ENCODE results near the gene FAM193B.
"Not testable (repeated sequence)": the region's sequence is repeated elsewhere in the genome, so short reads cannot be mapped to it uniquely, and the experiment has no call there.

Gene FAM193B

GRCh38 chr5:177537389-177538361 is 16.7 kb downstream of the FAM193B start:
- Histone ChIP-seq H3K4me3 (ENCODE audit: low read depth, low read length) (no peak overlapping the region), H3K4me1 (ENCODE audit: control insufficient read depth, insufficient read depth, low read length) (peaks cover 6% of the 10 kb centered on the region; the same call in 1 of the 2 replicates), H3K27ac (ENCODE audit: low read depth, low read length) (no peak overlapping the region), H3K27me3 (ENCODE audit: control insufficient read depth, insufficient read depth, low read length) (no peaks in the 10 kb centered on the region), H3K9ac (ENCODE audit: low read length) (no peak overlapping the region), H3K36me3 (ENCODE audit: control insufficient read depth, insufficient read depth, low read length) (peaks cover 69% of the 10 kb centered on the region), H3K9me3 (ENCODE audit: control insufficient read depth, insufficient read depth, low read depth, low read length) (no peaks in the 10 kb centered on the region)

DNA sequence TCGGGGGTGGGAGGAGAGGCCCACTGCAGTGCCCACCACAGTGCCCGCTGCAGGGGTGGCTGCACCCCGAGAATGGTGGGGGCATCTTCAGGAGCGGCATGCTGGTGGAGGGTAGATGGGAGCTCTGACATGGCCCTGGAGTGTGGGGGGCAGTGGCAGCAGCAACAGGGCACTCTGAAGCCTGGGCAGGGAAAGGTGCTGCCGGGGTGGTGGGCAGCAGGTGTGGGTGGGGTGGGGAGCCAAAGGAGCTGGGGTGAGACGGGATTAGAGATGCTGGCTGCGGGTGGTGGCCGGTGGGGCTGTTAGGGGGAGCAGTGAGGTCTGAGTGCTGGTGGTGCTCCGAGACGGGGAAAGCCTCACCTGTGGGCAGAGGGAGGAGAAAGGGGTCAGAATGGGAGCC is 18.0 kb downstream of the FAM193B start:
- Histone ChIP-seq H3K27ac (ENCODE audit: low read depth, low read length) (no peak overlapping the region), H3K9me3 (ENCODE audit: control insufficient read depth, insufficient read depth, low read depth, low read length) (no peaks in the 10 kb centered on the region), H3K36me3 (ENCODE audit: control insufficient read depth, insufficient read depth, low read length) (peaks cover 75% of the 10 kb centered on the region), H3K4me3 (ENCODE audit: low read depth, low read length) (no peak overlapping the region), H3K9ac (ENCODE audit: low read length) (no peak overlapping the region), H3K4me1 (ENCODE audit: control insufficient read depth, insufficient read depth, low read length) (peaks cover 6% of the 10 kb centered on the region; the same call in 1 of the 2 replicates), H3K27me3 (ENCODE audit: control insufficient read depth, insufficient read depth, low read length) (no peaks in the 10 kb centered on the region)

DNA sequence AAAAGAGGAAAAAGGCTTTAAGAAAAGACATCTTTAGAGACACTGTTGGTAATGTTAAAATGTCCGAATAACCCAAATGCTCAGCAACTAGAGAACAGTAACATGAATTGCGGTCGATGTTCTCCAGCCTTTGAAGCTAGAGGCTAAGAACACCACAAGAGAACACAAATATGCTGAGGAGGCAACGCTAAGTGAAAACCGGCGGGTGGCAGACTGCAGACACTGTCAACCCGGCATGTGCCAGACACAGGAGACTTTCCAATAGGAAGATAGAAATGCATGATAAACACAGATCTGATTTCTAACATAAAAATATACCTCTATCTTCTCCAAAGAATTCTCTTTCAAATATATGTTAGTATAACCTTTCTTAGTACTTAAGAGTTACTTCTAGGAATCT is 19.2 kb downstream of the FAM193B start:
- H3K9ac ChIP-seq (ENCODE audit: low read length), result no peak overlapping the region
- H3K27ac ChIP-seq (ENCODE audit: low read depth, low read length), result no peak overlapping the region
- H3K4me1 ChIP-seq (ENCODE audit: control insufficient read depth, insufficient read depth, low read length), result peaks cover 6% of the 10 kb centered on the region; the same call in 1 of the 2 replicates
- no peak overlapping the region for H3K4me3 ChIP-seq (ENCODE audit: low read depth, low read length)
- peaks cover 84% of the 10 kb centered on the region for H3K36me3 ChIP-seq (ENCODE audit: control insufficient read depth, insufficient read depth, low read length)
- H3K27me3 ChIP-seq (ENCODE audit: control insufficient read depth, insufficient read depth, low read length), result no peaks in the 10 kb centered on the region
- no peaks in the 10 kb centered on the region for H3K9me3 ChIP-seq (ENCODE audit: control insufficient read depth, insufficient read depth, low read depth, low read length)

DNA sequence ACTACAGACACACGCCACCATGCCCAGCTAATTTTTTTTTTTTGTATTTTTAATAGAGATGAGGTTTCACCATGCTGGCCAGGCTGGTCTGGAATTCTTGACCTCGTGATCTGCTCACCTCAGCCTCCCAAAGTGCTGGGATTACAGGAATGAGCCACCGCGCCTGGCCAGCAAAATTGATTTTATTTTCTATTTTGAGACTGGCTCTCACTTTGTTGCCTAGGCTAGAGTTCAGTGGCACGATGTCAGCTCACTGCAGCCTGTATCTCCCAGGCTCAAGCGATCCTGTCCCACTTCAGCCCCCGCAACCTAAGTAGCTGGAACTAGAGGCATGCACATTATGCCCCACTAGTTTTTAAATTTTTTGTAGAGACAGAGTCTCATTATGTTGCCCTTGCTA is 19.9 kb downstream of the FAM193B start:
- not testable (repeated sequence) for H3K4me1 ChIP-seq (ENCODE audit: control insufficient read depth, insufficient read depth, low read length); H3K27ac ChIP-seq (ENCODE audit: low read depth, low read length); H3K27me3 ChIP-seq (ENCODE audit: control insufficient read depth, insufficient read depth, low read length); H3K9me3 ChIP-seq (ENCODE audit: control insufficient read depth, insufficient read depth, low read depth, low read length); H3K4me3 ChIP-seq (ENCODE audit: low read depth, low read length); H3K9ac ChIP-seq (ENCODE audit: low read length)
- peaks cover 89% of the 10 kb centered on the region for H3K36me3 ChIP-seq (ENCODE audit: control insufficient read depth, insufficient read depth, low read length)

- H3K9me3 ChIP-seq (ENCODE audit: control insufficient read depth, insufficient read depth, low read depth, low read length), result no peaks in the 10 kb centered on the region
- no peaks in the 10 kb centered on the region for H3K4me1 ChIP-seq (ENCODE audit: control insufficient read depth, insufficient read depth, low read length)
- H3K9ac ChIP-seq (ENCODE audit: low read length), result no peak overlapping the region
- no peaks in the 10 kb centered on the region for H3K27me3 ChIP-seq (ENCODE audit: control insufficient read depth, insufficient read depth, low read length)
- no peak overlapping the region for H3K4me3 ChIP-seq (ENCODE audit: low read depth, low read length)
- H3K27ac ChIP-seq (ENCODE audit: low read depth, low read length), result no peak overlapping the region
- H3K36me3 ChIP-seq (ENCODE audit: control insufficient read depth, insufficient read depth, low read length), result peaks cover 91% of the 10 kb centered on the region
Observed at GRCh38 chr5:177531209-177531940, 23.0 kb downstream of the FAM193B start.

DNA sequence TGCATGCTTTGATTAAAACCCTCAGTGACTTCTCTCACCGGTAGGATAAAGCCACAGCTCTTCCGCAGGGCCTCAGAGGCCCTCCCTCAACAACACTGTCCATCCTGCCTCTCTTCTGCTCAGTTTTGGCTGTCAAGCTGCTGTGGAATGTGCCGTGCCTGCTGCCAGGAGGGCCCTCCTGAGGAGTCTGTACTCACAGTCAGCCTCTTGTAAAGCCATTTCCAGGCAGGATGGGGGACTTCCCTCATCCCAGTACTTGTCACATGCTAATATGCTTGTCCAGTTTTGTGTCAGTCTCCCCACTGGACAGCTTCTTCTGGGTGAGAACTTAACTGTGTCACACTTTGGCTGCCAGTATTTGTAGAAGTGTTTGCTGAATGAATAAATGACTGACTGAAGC is 23.7 kb downstream of the FAM193B start:
- no peak overlapping the region for H3K9ac ChIP-seq (ENCODE audit: low read length)
- H3K4me1 ChIP-seq (ENCODE audit: control insufficient read depth, insufficient read depth, low read length), result no peaks in the 10 kb centered on the region
- H3K9me3 ChIP-seq (ENCODE audit: control insufficient read depth, insufficient read depth, low read depth, low read length), result no peaks in the 10 kb centered on the region
- H3K27me3 ChIP-seq (ENCODE audit: control insufficient read depth, insufficient read depth, low read length), result no peaks in the 10 kb centered on the region
- H3K27ac ChIP-seq (ENCODE audit: low read depth, low read length), result no peak overlapping the region
- H3K4me3 ChIP-seq (ENCODE audit: low read depth, low read length), result no peak overlapping the region
- H3K36me3 ChIP-seq (ENCODE audit: control insufficient read depth, insufficient read depth, low read length), result peaks cover 92% of the 10 kb centered on the region

DNA sequence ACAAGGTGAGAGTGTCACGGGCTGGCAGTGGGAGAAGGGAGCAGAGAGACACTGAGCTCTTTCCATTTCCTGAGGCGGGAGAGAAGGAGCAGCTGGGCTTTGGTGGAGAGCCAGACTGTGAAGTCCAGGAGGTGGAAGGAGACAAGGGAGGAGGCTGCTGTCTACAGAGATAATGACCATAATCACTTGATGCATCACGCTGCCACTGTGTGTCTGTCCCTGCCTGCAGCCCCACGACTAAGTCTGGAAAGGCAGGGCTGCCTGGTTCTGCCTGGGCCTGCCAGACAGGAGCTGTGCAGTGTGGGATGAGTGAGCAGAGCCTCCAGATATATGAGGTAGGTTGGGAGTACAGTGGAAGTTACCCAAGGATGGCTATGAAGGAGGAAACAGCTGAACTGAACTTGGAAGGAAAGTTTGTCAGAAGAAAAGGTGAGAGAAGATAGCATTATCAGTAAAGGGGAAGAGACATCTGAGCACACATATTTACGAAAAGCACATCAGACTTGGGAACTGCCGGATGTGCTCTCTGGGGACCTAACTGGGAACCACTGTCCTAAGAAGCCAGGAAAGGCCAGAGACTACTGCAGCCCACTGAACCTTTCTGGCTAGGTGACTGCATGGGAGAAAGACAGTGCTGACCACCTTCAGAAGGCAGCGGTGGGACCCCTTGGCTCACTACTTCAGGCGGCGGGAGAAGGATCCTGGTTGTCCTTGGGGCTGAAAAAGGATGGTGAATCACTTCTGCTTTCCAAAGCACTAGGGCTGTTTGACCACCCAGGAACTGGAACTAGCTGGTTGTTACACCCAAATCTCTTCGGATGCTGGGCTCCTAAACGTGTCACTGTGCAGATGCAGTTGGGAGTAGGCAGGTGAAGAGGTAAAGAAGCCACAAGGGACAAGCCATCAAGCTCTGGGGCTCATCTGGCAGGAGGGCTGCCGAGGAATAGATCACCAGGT is 24.8 kb downstream of the FAM193B start:
- H3K27me3 ChIP-seq (ENCODE audit: control insufficient read depth, insufficient read depth, low read length), result no peaks in the 10 kb centered on the region
- H3K4me3 ChIP-seq (ENCODE audit: low read depth, low read length), result no peak overlapping the region
- H3K9me3 ChIP-seq (ENCODE audit: control insufficient read depth, insufficient read depth, low read depth, low read length), result no peaks in the 10 kb centered on the region
- H3K4me1 ChIP-seq (ENCODE audit: control insufficient read depth, insufficient read depth, low read length), result no peaks in the 10 kb centered on the region
- peaks cover 92% of the 10 kb centered on the region for H3K36me3 ChIP-seq (ENCODE audit: control insufficient read depth, insufficient read depth, low read length)
- H3K9ac ChIP-seq (ENCODE audit: low read length), result no peak overlapping the region
- no peak overlapping the region for H3K27ac ChIP-seq (ENCODE audit: low read depth, low read length)

- Histone ChIP-seq H3K27me3 (ENCODE audit: control insufficient read depth, insufficient read depth, low read length) (no peaks in the 10 kb centered on the region), H3K36me3 (ENCODE audit: control insufficient read depth, insufficient read depth, low read length) (peaks cover 97% of the 10 kb centered on the region), H3K9me3 (ENCODE audit: control insufficient read depth, insufficient read depth, low read depth, low read length) (no peaks in the 10 kb centered on the region)
Observed at GRCh38 chr5:177528631-177529030, 25.7 kb downstream of the FAM193B start.

DNA sequence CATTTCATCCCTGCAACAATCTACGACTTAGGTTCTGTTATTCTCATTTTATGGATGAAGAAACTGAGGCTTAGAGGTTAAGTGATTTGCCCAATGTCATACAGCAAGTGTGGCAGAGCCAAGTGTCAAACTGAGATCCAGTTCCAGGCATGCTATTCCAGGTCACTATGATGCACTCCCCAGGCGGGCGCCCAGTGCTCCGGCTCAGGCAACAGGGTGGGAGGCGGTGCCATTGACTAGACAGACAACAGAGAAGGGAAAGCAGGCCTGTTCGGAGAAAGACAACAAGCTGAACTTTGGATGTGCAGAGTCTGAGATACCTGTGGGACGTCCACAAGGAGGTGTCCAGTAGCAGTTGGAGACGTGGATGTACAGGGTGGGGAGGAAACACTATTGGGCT is 26.8 kb downstream of the FAM193B start:
- Histone ChIP-seq H3K4me3 (ENCODE audit: low read depth, low read length) (no peak overlapping the region), H3K36me3 (ENCODE audit: control insufficient read depth, insufficient read depth, low read length) (peaks cover 97% of the 10 kb centered on the region), H3K4me1 (ENCODE audit: control insufficient read depth, insufficient read depth, low read length) (no peaks in the 10 kb centered on the region), H3K27me3 (ENCODE audit: control insufficient read depth, insufficient read depth, low read length) (no peaks in the 10 kb centered on the region), H3K27ac (ENCODE audit: low read depth, low read length) (no peak overlapping the region), H3K9ac (ENCODE audit: low read length) (no peak overlapping the region), H3K9me3 (ENCODE audit: control insufficient read depth, insufficient read depth, low read depth, low read length) (no peaks in the 10 kb centered on the region)

More at GRCh38 chr5:177528631-177529030, 25.7 kb downstream of the FAM193B start:
- Histone ChIP-seq H3K27ac (ENCODE audit: low read depth, low read length) (no peak overlapping the region), H3K9ac (ENCODE audit: low read length) (no peak overlapping the region), H3K4me3 (ENCODE audit: low read depth, low read length) (no peak overlapping the region), H3K4me1 (ENCODE audit: control insufficient read depth, insufficient read depth, low read length) (no peaks in the 10 kb centered on the region)

DNA sequence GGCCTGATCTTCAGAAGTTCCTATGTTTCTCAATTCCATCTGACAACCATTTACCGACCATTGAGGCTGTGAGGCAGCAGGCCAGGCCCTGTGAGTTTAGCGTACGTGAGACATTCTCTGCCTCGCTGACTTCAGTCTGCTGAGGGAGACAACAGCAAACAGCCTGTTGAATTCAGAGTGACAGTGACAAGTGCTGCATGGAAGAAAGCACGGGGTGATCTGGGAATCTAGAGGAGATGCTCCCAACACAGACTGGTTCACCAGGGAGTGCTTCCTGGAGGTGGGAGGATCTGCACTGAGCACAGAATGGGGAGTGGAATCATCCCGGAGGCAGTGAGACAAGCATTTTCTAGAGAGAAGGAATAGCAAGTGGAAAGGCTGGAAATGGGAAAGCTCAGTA is 27.6 kb downstream of the FAM193B start:
- H3K9ac ChIP-seq (ENCODE audit: low read length), result no peak overlapping the region
- H3K4me1 ChIP-seq (ENCODE audit: control insufficient read depth, insufficient read depth, low read length), result no peaks in the 10 kb centered on the region
- peaks cover 94% of the 10 kb centered on the region for H3K36me3 ChIP-seq (ENCODE audit: control insufficient read depth, insufficient read depth, low read length)
- no peak overlapping the region for H3K27ac ChIP-seq (ENCODE audit: low read depth, low read length)
- no peaks in the 10 kb centered on the region for H3K9me3 ChIP-seq (ENCODE audit: control insufficient read depth, insufficient read depth, low read depth, low read length)
- H3K4me3 ChIP-seq (ENCODE audit: low read depth, low read length), result no peak overlapping the region
- H3K27me3 ChIP-seq (ENCODE audit: control insufficient read depth, insufficient read depth, low read length), result no peaks in the 10 kb centered on the region

Data from HUES6 (cell line).